Neural progenitor cell (in vitro differentiated cells): ENCODE measurements around the gene GAS2.

ENCODE experiments used
- CTCF ChIP-seq: fragments of 200-600 bp; sonication (generic); IDR thresholded peaks from 2 replicates; pipeline ENCODE4 v1.5.1; 2017; ENCODE audit warnings: antibody characterized with exemption, mild to moderate bottlenecking
- EZH2 ChIP-seq: fragments of 200-600 bp; sonication (generic); IDR thresholded peaks from 2 replicates; pipeline ENCODE4 v1.6.1; 2017; ENCODE audit warnings: antibody characterized with exemption, mild to moderate bottlenecking, moderate library complexity

DNA sequence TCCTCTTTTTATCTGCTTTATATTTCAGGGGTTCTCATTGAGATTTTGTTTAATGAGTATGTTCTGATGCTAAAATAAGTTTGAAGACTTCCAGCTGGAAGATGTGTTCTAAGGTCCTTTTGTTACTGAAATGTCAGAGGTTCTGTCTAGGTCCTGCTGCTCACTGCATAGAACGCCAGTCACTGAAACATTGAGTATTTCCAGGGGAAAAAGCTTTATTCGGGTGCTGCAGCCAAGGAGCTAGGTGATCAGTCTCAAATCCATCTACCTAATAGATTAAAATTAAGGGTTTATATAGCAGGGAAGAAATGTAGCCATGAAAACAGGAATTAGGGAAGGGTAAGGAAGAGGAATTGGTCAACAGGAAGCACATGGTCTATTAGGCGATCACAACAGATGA lies 143.5 kb downstream of the GAS2 start:
- TF ChIP-seq EZH2, result no peak
- TF ChIP-seq CTCF, result no peak
